Panc1 (cell line): ENCODE data around the gene CYTL1. TPM values are rescaled to one million over a fixed set of nuclear protein-coding genes. Genes with fewer than 3 reads are reported as not detected.

Source experiments
- ATAC-seq: fragments of 200-7000 bp; cut with Tn5 transposase; 2 replicates; pipeline ENCODE4 v1.9.1; 2020; ENCODE audit warnings: mild to moderate bottlenecking, moderate library complexity
- BruUV-seq: library from RNA; stranded (reverse); fragments of 400-500 nt; replicated peaks from 2 replicates; lab custom pipeline; 2021; lab: Mats Ljungman, UMichigan
- CTCF ChIA-PET: fragments of 300-600 bp; sonication (Branson Sonifier 250); formaldehyde crosslinking; loops from one replicate; lab custom pipeline; 2022; ENCODE audit warnings: antibody characterized with exemption; lab: Charles Lee
- POLR2A ChIA-PET: fragments of 300-600 bp; sonication (Branson Sonifier 250); formaldehyde crosslinking; loops from one replicate; lab custom pipeline; 2022; ENCODE audit warnings: antibody characterized with exemption; lab: Charles Lee
- DNase-seq: peaks from one replicate; pipeline ENCODE4 v3.0.0-alpha.2; 2010; ENCODE audit warnings: low read depth, low spot score
- H3K27ac ChIP-seq: 2 replicates; pipeline ENCODE4 v1.5.1; 2011; ENCODE audit warnings: mild to moderate bottlenecking, low read length, inconsistent platforms
- H3K27me3 ChIP-seq: fragments of 200-500 bp; sonication (Bioruptor generic); 2 replicates; pipeline ENCODE4 v1.6.0; 2014; ENCODE audit warnings: low read length, inconsistent platforms; ENCODE audit not compliant: control insufficient read depth, insufficient read depth
- H3K36me3 ChIP-seq: fragments of 200-500 bp; sonication (Bioruptor generic); 2 replicates; pipeline ENCODE4 v1.5.1; 2014; ENCODE audit warnings: inconsistent platforms, mild to moderate bottlenecking, low read length, moderate library complexity; ENCODE audit not compliant: control insufficient read depth, insufficient read depth
- H3K4me1 ChIP-seq: 2 replicates; pipeline ENCODE4 v1.5.1; 2011; ENCODE audit warnings: inconsistent platforms, mild to moderate bottlenecking, low read length, moderate library complexity; ENCODE audit not compliant: control insufficient read depth, insufficient read depth
- H3K4me3 ChIP-seq, 2 experiments: 2 replicates each; pipeline ENCODE4 v1.5.1; 2011 to 2012; ENCODE audit warnings: low read depth in 2 of 2, low read length in 2 of 2, mild to moderate bottlenecking in 2 of 2, inconsistent platforms in 1 of 2, moderate library complexity in 1 of 2
- H3K9me3 ChIP-seq: fragments of 200-500 bp; sonication (Bioruptor generic); 2 replicates; pipeline ENCODE4 v1.5.1; 2014; ENCODE audit warnings: low read depth, mild to moderate bottlenecking, inconsistent platforms, low read length, moderate library complexity; ENCODE audit not compliant: control insufficient read depth, insufficient read depth
- CTCF ChIP-seq: fragments of 450-650 bp; IDR thresholded peaks from 2 replicates; pipeline ENCODE4 v1.5.1; 2017; ENCODE audit warnings: mild to moderate bottlenecking
- POLR2AphosphoS5 ChIP-seq: IDR thresholded peaks from 2 replicates; pipeline ENCODE4 v1.6.1; 2012; ENCODE audit warnings: mild to moderate bottlenecking, low read depth, low read length, moderate library complexity
- REST ChIP-seq, 2 experiments: IDR thresholded peaks; 2 replicates each; pipeline ENCODE4 v1.6.1; 2011 to 2012; ENCODE audit warnings: low read depth in 2 of 2, control low read depth in 1 of 2, low read length in 1 of 2, mild to moderate bottlenecking in 1 of 2, moderate library complexity in 1 of 2; ENCODE audit not compliant: insufficient read depth in 1 of 2
- SIN3A ChIP-seq: IDR thresholded peaks from 2 replicates; pipeline ENCODE4 v1.6.1; 2012; ENCODE audit warnings: low read depth, mild to moderate bottlenecking, low read length, moderate library complexity, borderline replicate concordance; ENCODE audit not compliant: insufficient read depth
- TCF7L2 ChIP-seq: IDR thresholded peaks from 2 replicates; pipeline ENCODE4 v1.6.1; 2011; ENCODE audit warnings: mild to moderate bottlenecking, low read depth, low read length, inconsistent platforms
- in situ Hi-C: cut with HindIII; loops from 2 replicates; pipeline ENCODE4 v1.10.0; 2016; ENCODE audit warnings: low sequenced_read_pairs, low pct_unique_long_range_greater_than_20kb
- intact Hi-C: fragments of 100-400 bp; cut with micrococcal nuclease; formaldehyde crosslinking; loops from one replicate; pipeline ENCODE4 v1.10.0; 2022; ENCODE audit not compliant: unreplicated experiment
- total RNA-seq: library from RNA; stranded (reverse); gene quantifications from one replicate; pipeline ENCODE4 v1.2.1, GENCODE V29; 2021; ENCODE audit not compliant: unreplicated experiment

Gene CYTL1
- total RNA-seq, 1 experiment from 2014 or later, result not detected

- Histone ChIP-seq H3K36me3 (no peaks in the 10 kb centered on the region), H3K27ac (no peak overlapping the region; the same call in 1 of the 2 replicates), H3K27me3 (no peaks in the 10 kb centered on the region), H3K4me1 (no peaks in the 10 kb centered on the region), H3K9me3 (no peaks in the 10 kb centered on the region), H3K4me3 (no peak overlapping the region)
- ChIA-PET POLR2A (no interaction called here), CTCF (no interaction called here)
- in situ Hi-C loops (no loop called here), intact Hi-C loops (no loop called here)
- DNase-seq (no peak), ATAC-seq (no peak)
- TF ChIP-seq REST (IDR thresholded peaks at IDR 0.05; ENCODE audit: insufficient read depth in 1 of 2, low read depth in 2 of 2, low read length in 1 of 2), result no peak
- no peak for TF ChIP-seq CTCF
- no peak for TF ChIP-seq POLR2AphosphoS5
- no peak for TF ChIP-seq TCF7L2
- no peak for TF ChIP-seq SIN3A
- BruUV-seq, result no TSS peak
These were observed 25.8 kb upstream of the CYTL1 start for GRCh38 chr4:5045097-5045496.

GRCh38 chr4:5044341-5044740 is 25.1 kb upstream of the CYTL1 start:
- H3K27me3 ChIP-seq, result no peaks in the 10 kb centered on the region
- no peaks in the 10 kb centered on the region for H3K9me3 ChIP-seq
- no peak for DNase-seq
- BruUV-seq, result no TSS peak
- no peak for TF ChIP-seq TCF7L2
- TF ChIP-seq REST (IDR thresholded peaks at IDR 0.05; ENCODE audit: insufficient read depth in 1 of 2, low read depth in 2 of 2, low read length in 1 of 2), result no peak
- no peak for TF ChIP-seq CTCF
- no peak for TF ChIP-seq SIN3A
- TF ChIP-seq POLR2AphosphoS5, result no peak
- ChIA-PET POLR2A (no interaction called here), CTCF (no interaction called here)
- no peak overlapping the region for H3K27ac ChIP-seq
- intact Hi-C loops, result no loop called here
- H3K4me1 ChIP-seq, result no peaks in the 10 kb centered on the region
- in situ Hi-C loops, result no loop called here
- H3K4me3 ChIP-seq, result no peak overlapping the region
- no peak for ATAC-seq
- H3K36me3 ChIP-seq, result no peaks in the 10 kb centered on the region
